Measurements from ENCODE around the gene PRPS1L1. TPM values are rescaled to one million over a fixed set of nuclear protein-coding genes. Genes with fewer than 3 reads are reported as not detected.

PRPS1L1 gene
- polyA plus RNA-seq, 1 of the 3 experiments (the other 2 are of a cell fraction): not detected

DNA sequence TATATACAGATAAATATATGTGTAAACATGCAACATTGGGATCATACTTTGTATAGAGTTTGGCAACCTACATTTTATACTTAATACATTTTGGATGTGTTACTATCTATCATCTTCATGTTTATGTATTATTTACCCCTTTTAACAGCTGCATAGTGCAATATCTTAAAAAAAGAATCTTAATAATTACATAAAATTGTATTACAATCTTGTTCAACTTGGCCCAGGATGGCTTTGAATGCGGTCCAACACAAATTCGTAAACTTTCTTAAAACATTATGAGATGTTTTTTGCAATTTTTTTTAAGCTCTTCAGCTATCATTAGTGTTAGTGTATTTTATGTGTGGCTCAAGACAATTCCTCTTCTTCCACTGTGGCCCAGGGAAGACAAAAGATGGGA, 26.3 kb upstream of the PRPS1L1 start:
- Histone ChIP-seq H3K79me2 (ENCODE audit: insufficient read depth) (no peaks in the 10 kb centered on the region), H3K9me3 (no peaks in the 10 kb centered on the region), H3K27ac (ENCODE audit: low read depth in 2 of 2, low read length in 1 of 2) (no peak overlapping the region), H3F3A (replicated peaks; ENCODE audit: insufficient read depth) (no peaks in the 10 kb centered on the region), H3K36me3 (replicated peaks in 1 of 2; ENCODE audit: control insufficient read depth in 1 of 2, insufficient read depth in 2 of 2, low read length in 1 of 2) (no peaks in the 10 kb centered on the region), H3K9ac (no peak overlapping the region), H3K27me3 (ENCODE audit: insufficient read depth) (peaks cover 42% of the 10 kb centered on the region), H3K4me2 (no peak overlapping the region), H3K9me2 (no peaks in the 10 kb centered on the region), H4K20me1 (ENCODE audit: insufficient read depth) (no peaks in the 10 kb centered on the region), H3K4me3 (ENCODE audit: low read depth in 2 of 2, low read length in 1 of 2) (no peak overlapping the region), H3K4me1 (ENCODE audit: control insufficient read depth in 1 of 2, insufficient read depth in 2 of 2, low read depth in 1 of 2, low read length in 1 of 2) (no peaks in the 10 kb centered on the region), H2AFZ (ENCODE audit: low read depth) (no peak overlapping the region)
- CTCF ChIA-PET: interaction anchor here (1.1 to 1.9 kb wide), 3 partner anchors 10 to 284 kb away, joined by 3 to 7 read pairs (median 4); no protein-coding TSS in a partner anchor
- 18% methylated on average over 2 of the region's 2 CpGs for WGBS (ENCODE audit: low lambda C conversion rate)
- POLR2A ChIA-PET: no interaction called here
- no peak for DNase-seq
- TF ChIP-seq NFIC (IDR thresholded peaks at IDR 0.05; ENCODE audit: borderline replicate concordance) (no peak), GABPA (IDR thresholded peaks at IDR 0.05; ENCODE audit: low read depth) (no peak), NRF1 (IDR thresholded peaks at IDR 0.05; ENCODE audit: low read depth, low read length) (no peak), GATA2 (CRISPR knock-in tag; IDR thresholded peaks at IDR 0.05) (no peak), FOXJ3 (CRISPR knock-in tag; IDR thresholded peaks at IDR 0.05) (no peak), TCF12 (IDR thresholded peaks at IDR 0.05) (no peak), RCOR1 (IDR thresholded peaks at IDR 0.05; ENCODE audit: low read length) (no peak), TEAD4 (IDR thresholded peaks at IDR 0.05; ENCODE audit: borderline replicate concordance, insufficient read depth) (no peak), YY1 (IDR thresholded peaks at IDR 0.05; ENCODE audit: low read depth) (no peak), RXRA (IDR thresholded peaks at IDR 0.05; ENCODE audit: borderline replicate concordance, low read depth) (no peak)
- TF ChIP-seq, protein P1, sequence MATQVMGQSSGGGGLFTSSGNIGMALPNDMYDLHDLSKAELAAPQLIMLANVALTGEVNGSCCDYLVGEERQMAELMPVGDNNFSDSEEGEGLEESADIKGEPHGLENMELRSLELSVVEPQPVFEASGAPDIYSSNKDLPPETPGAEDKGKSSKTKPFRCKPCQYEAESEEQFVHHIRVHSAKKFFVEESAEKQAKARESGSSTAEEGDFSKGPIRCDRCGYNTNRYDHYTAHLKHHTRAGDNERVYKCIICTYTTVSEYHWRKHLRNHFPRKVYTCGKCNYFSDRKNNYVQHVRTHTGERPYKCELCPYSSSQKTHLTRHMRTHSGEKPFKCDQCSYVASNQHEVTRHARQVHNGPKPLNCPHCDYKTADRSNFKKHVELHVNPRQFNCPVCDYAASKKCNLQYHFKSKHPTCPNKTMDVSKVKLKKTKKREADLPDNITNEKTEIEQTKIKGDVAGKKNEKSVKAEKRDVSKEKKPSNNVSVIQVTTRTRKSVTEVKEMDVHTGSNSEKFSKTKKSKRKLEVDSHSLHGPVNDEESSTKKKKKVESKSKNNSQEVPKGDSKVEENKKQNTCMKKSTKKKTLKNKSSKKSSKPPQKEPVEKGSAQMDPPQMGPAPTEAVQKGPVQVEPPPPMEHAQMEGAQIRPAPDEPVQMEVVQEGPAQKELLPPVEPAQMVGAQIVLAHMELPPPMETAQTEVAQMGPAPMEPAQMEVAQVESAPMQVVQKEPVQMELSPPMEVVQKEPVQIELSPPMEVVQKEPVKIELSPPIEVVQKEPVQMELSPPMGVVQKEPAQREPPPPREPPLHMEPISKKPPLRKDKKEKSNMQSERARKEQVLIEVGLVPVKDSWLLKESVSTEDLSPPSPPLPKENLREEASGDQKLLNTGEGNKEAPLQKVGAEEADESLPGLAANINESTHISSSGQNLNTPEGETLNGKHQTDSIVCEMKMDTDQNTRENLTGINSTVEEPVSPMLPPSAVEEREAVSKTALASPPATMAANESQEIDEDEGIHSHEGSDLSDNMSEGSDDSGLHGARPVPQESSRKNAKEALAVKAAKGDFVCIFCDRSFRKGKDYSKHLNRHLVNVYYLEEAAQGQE (IDR thresholded peaks at IDR 0.05; ENCODE audit: low read depth, low read length): no peak
- TF ChIP-seq, protein P2, sequence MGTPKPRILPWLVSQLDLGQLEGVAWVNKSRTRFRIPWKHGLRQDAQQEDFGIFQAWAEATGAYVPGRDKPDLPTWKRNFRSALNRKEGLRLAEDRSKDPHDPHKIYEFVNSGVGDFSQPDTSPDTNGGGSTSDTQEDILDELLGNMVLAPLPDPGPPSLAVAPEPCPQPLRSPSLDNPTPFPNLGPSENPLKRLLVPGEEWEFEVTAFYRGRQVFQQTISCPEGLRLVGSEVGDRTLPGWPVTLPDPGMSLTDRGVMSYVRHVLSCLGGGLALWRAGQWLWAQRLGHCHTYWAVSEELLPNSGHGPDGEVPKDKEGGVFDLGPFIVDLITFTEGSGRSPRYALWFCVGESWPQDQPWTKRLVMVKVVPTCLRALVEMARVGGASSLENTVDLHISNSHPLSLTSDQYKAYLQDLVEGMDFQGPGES (IDR thresholded peaks at IDR 0.05; ENCODE audit: low read depth, low read length): no peak
- TF ChIP-seq, protein P3, sequence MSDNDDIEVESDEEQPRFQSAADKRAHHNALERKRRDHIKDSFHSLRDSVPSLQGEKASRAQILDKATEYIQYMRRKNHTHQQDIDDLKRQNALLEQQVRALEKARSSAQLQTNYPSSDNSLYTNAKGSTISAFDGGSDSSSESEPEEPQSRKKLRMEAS (IDR thresholded peaks at IDR 0.05; ENCODE audit: low read depth): no peak
- TF ChIP-seq, protein P4, sequence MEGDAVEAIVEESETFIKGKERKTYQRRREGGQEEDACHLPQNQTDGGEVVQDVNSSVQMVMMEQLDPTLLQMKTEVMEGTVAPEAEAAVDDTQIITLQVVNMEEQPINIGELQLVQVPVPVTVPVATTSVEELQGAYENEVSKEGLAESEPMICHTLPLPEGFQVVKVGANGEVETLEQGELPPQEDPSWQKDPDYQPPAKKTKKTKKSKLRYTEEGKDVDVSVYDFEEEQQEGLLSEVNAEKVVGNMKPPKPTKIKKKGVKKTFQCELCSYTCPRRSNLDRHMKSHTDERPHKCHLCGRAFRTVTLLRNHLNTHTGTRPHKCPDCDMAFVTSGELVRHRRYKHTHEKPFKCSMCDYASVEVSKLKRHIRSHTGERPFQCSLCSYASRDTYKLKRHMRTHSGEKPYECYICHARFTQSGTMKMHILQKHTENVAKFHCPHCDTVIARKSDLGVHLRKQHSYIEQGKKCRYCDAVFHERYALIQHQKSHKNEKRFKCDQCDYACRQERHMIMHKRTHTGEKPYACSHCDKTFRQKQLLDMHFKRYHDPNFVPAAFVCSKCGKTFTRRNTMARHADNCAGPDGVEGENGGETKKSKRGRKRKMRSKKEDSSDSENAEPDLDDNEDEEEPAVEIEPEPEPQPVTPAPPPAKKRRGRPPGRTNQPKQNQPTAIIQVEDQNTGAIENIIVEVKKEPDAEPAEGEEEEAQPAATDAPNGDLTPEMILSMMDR (IDR thresholded peaks at IDR 0.05): no peak
- TF ChIP-seq, protein P5, sequence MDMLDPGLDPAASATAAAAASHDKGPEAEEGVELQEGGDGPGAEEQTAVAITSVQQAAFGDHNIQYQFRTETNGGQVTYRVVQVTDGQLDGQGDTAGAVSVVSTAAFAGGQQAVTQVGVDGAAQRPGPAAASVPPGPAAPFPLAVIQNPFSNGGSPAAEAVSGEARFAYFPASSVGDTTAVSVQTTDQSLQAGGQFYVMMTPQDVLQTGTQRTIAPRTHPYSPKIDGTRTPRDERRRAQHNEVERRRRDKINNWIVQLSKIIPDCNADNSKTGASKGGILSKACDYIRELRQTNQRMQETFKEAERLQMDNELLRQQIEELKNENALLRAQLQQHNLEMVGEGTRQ (IDR thresholded peaks at IDR 0.05; ENCODE audit: borderline replicate concordance, low read depth, low read length): no peak
